A204.1 (cell line): Measurements from ENCODE around the gene CRCP.
"Not testable (repeated sequence)": the region's sequence is repeated elsewhere in the genome, so short reads cannot be mapped to it uniquely, and the experiment has no call there.

ENCODE experiments used
- FAIRE-seq: peaks from 2 replicates; lab custom pipeline; 2012; peaks lifted over from hg19 to GRCh38; lab: Jason Lieb, UNC

The CRCP gene

GRCh38 chr7:66108410-66108809 is 6.2 kb upstream of the CRCP start:
- not testable (repeated sequence) for FAIRE-seq

GRCh38 chr7:66110856-66111255 is 3.8 kb upstream of the CRCP start:
- FAIRE-seq: no peak

GRCh38 chr7:66116680-66117420 is 2.2 kb downstream of the CRCP start:
- FAIRE-seq: not testable (repeated sequence)

GRCh38 chr7:66118603-66119002 is 4.0 kb downstream of the CRCP start:
- no peak for FAIRE-seq

GRCh38 chr7:66119245-66119850 is 4.7 kb downstream of the CRCP start:
- no peak for FAIRE-seq

- FAIRE-seq: no peak
Observed at GRCh38 chr7:66123175-66123528, 8.5 kb downstream of the CRCP start.

GRCh38 chr7:66124569-66124861 is 9.9 kb downstream of the CRCP start:
- not testable (repeated sequence) for FAIRE-seq

GRCh38 chr7:66125052-66125694 is 10.5 kb downstream of the CRCP start:
- FAIRE-seq: no peak

GRCh38 chr7:66125781-66126352 is 11.2 kb downstream of the CRCP start:
- FAIRE-seq: not testable (repeated sequence)

- not testable (repeated sequence) for FAIRE-seq
Observed at GRCh38 chr7:66127172-66127571, 12.5 kb downstream of the CRCP start.

GRCh38 chr7:66138994-66139752 is 24.5 kb downstream of the CRCP start:
- FAIRE-seq: no peak

GRCh38 chr7:66140924-66141323 is 26.3 kb downstream of the CRCP start:
- FAIRE-seq: no peak

- no peak for FAIRE-seq
Observed at GRCh38 chr7:66142334-66142733, 27.7 kb downstream of the CRCP start.

GRCh38 chr7:66142996-66143395 is 28.3 kb downstream of the CRCP start:
- no peak for FAIRE-seq

- no peak for FAIRE-seq
Observed at GRCh38 chr7:66143876-66144332, 29.3 kb downstream of the CRCP start.

- FAIRE-seq: no peak
Observed at GRCh38 chr7:66145400-66146104, 30.9 kb downstream of the CRCP start.

- FAIRE-seq: no peak
Observed at GRCh38 chr7:66146701-66147100, 32.1 kb downstream of the CRCP start.

GRCh38 chr7:66147657-66148056 is 33.0 kb downstream of the CRCP start:
- FAIRE-seq: not testable (repeated sequence)

GRCh38 chr7:66150471-66150870 is 35.8 kb downstream of the CRCP start:
- no peak for FAIRE-seq

GRCh38 chr7:66152371-66153191 is 37.9 kb downstream of the CRCP start:
- no peak for FAIRE-seq

GRCh38 chr7:66153691-66154090 is 39.0 kb downstream of the CRCP start:
- no peak for FAIRE-seq
